ENCODE measurements around the gene MXRA7. TPM values are rescaled to one million over a fixed set of nuclear protein-coding genes. Genes with fewer than 3 reads are reported as not detected.

The MXRA7 gene, protein sequence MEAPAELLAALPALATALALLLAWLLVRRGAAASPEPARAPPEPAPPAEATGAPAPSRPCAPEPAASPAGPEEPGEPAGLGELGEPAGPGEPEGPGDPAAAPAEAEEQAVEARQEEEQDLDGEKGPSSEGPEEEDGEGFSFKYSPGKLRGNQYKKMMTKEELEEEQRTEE
- total RNA-seq, result 105 TPM
- long read RNA-seq, full-length matches to known transcripts, result 551 of 583 reads
- long read RNA-seq, partial matches to known transcripts, result 4 of 583 reads
- long read RNA-seq, other reads (novel, unspliced or antisense), result 28 of 583 reads

DNA sequence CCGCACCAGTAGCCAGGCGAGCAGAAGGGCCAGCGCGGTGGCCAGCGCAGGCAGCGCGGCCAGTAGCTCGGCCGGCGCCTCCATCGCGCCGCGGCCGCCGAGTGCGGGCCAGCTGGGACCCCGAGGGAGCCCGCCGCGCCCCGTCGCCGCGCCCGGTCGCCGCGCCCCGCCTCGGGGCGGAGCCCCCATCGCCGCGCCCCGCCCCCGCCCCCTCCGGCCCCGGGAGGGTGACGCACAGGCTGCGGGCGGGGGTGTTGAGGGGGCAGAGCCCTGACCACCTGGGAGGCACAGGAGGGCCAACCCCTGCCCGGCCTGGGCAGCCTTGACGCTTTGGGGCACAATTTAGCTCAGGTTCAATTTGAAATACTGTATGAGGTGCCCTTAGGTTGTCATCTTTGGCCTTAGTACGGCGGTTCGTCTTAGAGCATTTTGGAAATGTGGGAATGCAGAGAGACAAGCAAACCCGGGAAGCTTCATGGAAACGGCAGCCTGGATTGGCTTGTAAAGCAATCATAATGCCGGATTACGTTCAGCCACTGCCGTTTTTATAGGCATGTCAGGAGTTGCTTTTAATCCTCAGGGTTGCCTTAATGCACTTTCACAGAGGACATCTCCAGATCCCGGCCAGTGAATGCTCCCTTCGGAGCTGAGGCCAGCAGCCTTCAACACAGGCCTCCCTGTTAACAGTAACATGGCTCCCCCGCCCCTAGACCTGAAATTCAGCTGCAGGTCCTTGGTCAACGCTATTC is at the start of gene MXRA7:
MXRA7 (minus strand) TSS at position 103 of the 749 bp plus-strand sequence; CDS start at position 84, 19 bp downstream.
- peaks cover 56% of the 10 kb centered on the region for H3K4me1 ChIP-seq
- H3K4me3 ChIP-seq, result peak within 1 kb of the TSS; percentile 74
- intact Hi-C loops (cut with DNase I), result no loop called here

DNA sequence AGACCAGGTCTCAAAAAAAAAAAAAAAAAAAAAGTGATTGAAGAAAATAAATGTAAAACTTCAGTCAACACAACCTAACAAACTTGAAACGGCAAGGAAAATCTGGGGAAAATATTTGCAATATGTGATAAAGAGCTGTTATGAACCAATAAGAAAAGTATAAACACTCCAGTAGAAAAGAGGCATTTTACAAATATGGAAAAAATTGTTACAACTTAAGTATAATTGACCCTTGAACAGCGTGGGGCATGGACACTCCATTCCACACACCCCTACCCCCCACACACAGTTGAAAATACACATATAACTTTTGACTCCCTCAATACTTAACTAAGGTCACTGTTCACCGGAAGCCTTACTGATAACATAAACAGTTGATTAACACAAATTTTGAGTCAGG is 47.8 kb upstream of the MXRA7 start:
- no peak overlapping the region for H3K27ac ChIP-seq
- no peaks in the 10 kb centered on the region for H3K4me1 ChIP-seq
- no peaks in the 10 kb centered on the region for H3K27me3 ChIP-seq (ENCODE audit: low read depth)
- H3K36me3 ChIP-seq, result peaks cover 41% of the 10 kb centered on the region
- H3K9me3 ChIP-seq, result no peaks in the 10 kb centered on the region
- no peak for ATAC-seq
- no peak for DNase-seq
- intact Hi-C loops (cut with DNase I), result no loop called here
- TF ChIP-seq, protein P1, sequence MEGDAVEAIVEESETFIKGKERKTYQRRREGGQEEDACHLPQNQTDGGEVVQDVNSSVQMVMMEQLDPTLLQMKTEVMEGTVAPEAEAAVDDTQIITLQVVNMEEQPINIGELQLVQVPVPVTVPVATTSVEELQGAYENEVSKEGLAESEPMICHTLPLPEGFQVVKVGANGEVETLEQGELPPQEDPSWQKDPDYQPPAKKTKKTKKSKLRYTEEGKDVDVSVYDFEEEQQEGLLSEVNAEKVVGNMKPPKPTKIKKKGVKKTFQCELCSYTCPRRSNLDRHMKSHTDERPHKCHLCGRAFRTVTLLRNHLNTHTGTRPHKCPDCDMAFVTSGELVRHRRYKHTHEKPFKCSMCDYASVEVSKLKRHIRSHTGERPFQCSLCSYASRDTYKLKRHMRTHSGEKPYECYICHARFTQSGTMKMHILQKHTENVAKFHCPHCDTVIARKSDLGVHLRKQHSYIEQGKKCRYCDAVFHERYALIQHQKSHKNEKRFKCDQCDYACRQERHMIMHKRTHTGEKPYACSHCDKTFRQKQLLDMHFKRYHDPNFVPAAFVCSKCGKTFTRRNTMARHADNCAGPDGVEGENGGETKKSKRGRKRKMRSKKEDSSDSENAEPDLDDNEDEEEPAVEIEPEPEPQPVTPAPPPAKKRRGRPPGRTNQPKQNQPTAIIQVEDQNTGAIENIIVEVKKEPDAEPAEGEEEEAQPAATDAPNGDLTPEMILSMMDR (IDR thresholded peaks at IDR 0.05), result no peak
- no peak overlapping the region for H3K4me3 ChIP-seq

More for the DNA sequence above, at the start of gene MXRA7:
- DNase-seq, result peak; percentile 79
- no peaks in the 10 kb centered on the region for H3K27me3 ChIP-seq (ENCODE audit: low read depth)
- TF ChIP-seq, protein P1 (IDR thresholded peaks at IDR 0.05), result no peak
- peak within 1 kb of the TSS; percentile 86 for H3K27ac ChIP-seq
- peak; percentile 82 to 84 for ATAC-seq
- peaks cover 30% of the 10 kb centered on the region for H3K36me3 ChIP-seq
- no peaks in the 10 kb centered on the region for H3K9me3 ChIP-seq

DNA sequence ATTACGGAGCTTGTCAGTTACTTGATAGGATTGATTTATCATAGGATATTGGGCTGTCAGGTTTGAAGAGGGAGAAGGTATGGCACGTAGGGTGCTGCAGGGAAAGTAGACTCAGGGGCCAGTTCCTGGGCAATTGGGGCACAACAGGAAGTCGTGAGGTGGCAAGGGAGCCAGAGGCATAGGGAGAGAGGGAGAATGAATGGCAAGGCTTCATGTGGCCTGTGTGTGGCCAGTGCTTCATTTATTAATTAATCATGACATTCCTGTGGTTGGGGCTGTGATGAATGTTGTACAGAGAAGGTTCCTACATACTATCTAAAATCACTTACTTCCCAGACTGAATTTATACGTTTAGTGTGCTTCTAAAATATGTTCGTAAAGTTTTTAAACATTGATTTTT is 46.5 kb upstream of the MXRA7 start:
- peaks cover 47% of the 10 kb centered on the region for H3K36me3 ChIP-seq
- intact Hi-C loops (cut with DNase I), result no loop called here
- no peak for DNase-seq

DNA sequence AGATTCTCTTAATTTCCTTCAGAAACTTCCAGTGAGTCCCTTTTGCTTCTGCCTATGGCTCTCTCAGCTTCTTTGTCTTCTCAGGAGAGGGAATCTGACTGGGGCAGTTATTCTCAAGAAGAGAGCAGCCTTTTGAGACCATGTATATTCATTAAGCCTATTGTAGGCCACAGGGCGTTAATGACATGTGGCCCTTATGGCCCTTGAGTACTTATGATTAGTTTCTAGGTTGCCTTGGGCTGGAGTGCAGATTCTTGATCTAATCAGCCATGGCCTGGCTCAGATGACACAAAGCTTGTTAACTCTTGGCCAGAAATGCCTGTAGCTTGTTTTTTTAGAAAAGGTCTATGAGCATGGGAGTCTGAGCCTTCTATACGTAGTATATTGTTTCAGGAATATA is 44.5 kb upstream of the MXRA7 start:
- Histone ChIP-seq H3K4me3 (no peak overlapping the region), H3K9me3 (no peaks in the 10 kb centered on the region), H3K27ac (no peak overlapping the region), H3K4me1 (no peaks in the 10 kb centered on the region), H3K36me3 (peaks cover 50% of the 10 kb centered on the region), H3K27me3 (ENCODE audit: low read depth) (no peaks in the 10 kb centered on the region)
- ATAC-seq (no peak), DNase-seq (no peak)
- TF ChIP-seq, protein P1 (IDR thresholded peaks at IDR 0.05), result no peak
- intact Hi-C loops (cut with DNase I), result no loop called here

More for the DNA sequence above, 46.5 kb upstream of the MXRA7 start:
- Histone ChIP-seq H3K27me3 (ENCODE audit: low read depth) (no peaks in the 10 kb centered on the region), H3K4me1 (no peaks in the 10 kb centered on the region), H3K4me3 (no peak overlapping the region), H3K9me3 (no peaks in the 10 kb centered on the region), H3K27ac (no peak overlapping the region)
- TF ChIP-seq, protein P1 (IDR thresholded peaks at IDR 0.05), result no peak
- no peak for ATAC-seq

DNA sequence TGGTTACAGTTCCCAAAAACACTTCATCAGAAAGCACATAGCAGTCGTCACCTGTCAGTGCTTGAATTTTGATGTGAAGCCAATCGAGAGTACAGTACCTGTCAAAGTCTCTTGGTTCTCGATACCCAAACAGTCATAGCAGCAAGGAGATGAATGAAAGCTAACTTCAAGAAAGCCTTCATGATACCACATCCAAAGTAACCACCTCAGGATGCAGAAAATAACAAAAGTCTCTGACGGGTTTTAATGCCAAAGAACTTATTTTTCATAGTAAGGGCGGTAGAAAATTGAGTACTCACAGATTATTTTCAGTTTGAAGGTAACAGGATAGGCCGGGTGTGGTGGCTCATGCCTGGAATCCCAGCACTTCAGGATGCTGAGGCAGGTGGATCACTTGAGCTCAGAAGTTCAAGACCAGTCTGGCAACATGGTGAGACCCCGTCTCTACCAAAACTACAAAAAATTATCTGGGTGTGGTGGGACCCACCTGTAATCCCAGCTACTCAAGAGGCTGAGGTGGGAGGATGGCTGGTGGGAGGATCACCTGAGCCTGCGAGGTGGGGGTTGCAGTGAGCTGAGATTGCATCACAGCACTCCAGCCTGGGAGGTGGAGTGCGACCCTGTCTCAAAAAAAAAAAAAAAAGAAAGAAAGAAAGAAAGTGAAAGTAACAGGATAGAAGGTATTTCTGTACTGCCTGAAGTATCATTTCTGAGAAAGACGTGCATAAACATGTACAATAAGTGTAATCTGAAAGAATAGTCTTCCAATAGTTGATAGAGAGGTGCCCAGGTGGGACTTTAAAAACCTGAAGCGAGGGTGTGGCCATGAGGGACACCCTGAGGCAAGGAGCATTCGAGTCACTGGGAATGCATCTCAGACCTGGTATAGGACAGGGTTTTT is 42.5 kb upstream of the MXRA7 start:
- Histone ChIP-seq H3K4me3 (no peak overlapping the region), H3K36me3 (peaks cover 58% of the 10 kb centered on the region), H3K4me1 (peaks cover 1% of the 10 kb centered on the region), H3K9me3 (no peaks in the 10 kb centered on the region), H3K27ac (no peak overlapping the region), H3K27me3 (ENCODE audit: low read depth) (no peaks in the 10 kb centered on the region)
- intact Hi-C loops (cut with DNase I), result no loop called here
- DNase-seq (no peak), ATAC-seq (peak in 1 of 2 donors; percentile 43)
- TF ChIP-seq, protein P1 (IDR thresholded peaks at IDR 0.05), result no peak

All from lower lobe of right lung (tissue), 2 donors.